HUES64 (cell line): ENCODE data around the gene HIGD1A.

Experiments
- H3K27ac ChIP-seq: 2 replicates; pipeline ENCODE4 v1.7.0; 2013; ENCODE audit warnings: low read depth, low read length, inconsistent platforms
- H3K27me3 ChIP-seq: 2 replicates; pipeline ENCODE4 v1.6.1; 2013; ENCODE audit warnings: mild to moderate bottlenecking, low read length; ENCODE audit not compliant: insufficient read depth
- H3K36me3 ChIP-seq: 2 replicates; pipeline ENCODE4 v1.6.1; 2013; ENCODE audit warnings: mild to moderate bottlenecking, low read length; ENCODE audit not compliant: insufficient read depth
- H3K4me1 ChIP-seq: 2 replicates; pipeline ENCODE4 v1.6.1; 2013; ENCODE audit warnings: mild to moderate bottlenecking, low read length, moderate library complexity; ENCODE audit not compliant: insufficient read depth
- H3K4me3 ChIP-seq: 2 replicates; pipeline ENCODE4 v1.5.1; 2013; ENCODE audit warnings: mild to moderate bottlenecking, low read length, moderate library complexity
- H3K9ac ChIP-seq: 2 replicates; pipeline ENCODE4 v1.6.1; 2013; ENCODE audit warnings: mild to moderate bottlenecking, low read depth, low read length
- H3K9me3 ChIP-seq: 2 replicates; pipeline ENCODE4 v1.6.1; 2013; ENCODE audit warnings: low read depth, low read length; ENCODE audit not compliant: insufficient read depth
- WGBS: fragments of 150-250, 120-280 bp; methylation state at CpG from one replicate; pipeline ENCODE4 v1.1.7; 2013; ENCODE audit warnings: missing lambda C conversion rate; 5-methylcytosine and 5-hydroxymethylcytosine counted together

HIGD1A gene

GRCh38 chr3:42743204-42743995 is 60.9 kb downstream of the HIGD1A start:
- 95% methylated on average over 7 of the region's 7 CpGs for WGBS
- peaks cover 14% of the 10 kb centered on the region for H3K4me1 ChIP-seq
- no peak overlapping the region for H3K4me3 ChIP-seq
- H3K9ac ChIP-seq: no peak overlapping the region
- H3K27ac ChIP-seq: no peak overlapping the region
- no peaks in the 10 kb centered on the region for H3K36me3 ChIP-seq
- H3K27me3 ChIP-seq: no peaks in the 10 kb centered on the region
- H3K9me3 ChIP-seq: no peaks in the 10 kb centered on the region

GRCh38 chr3:42742688-42743087 is 61.6 kb downstream of the HIGD1A start:
- Histone ChIP-seq H3K9ac (no peak overlapping the region), H3K4me1 (peaks cover 14% of the 10 kb centered on the region), H3K4me3 (no peak overlapping the region), H3K36me3 (no peaks in the 10 kb centered on the region), H3K9me3 (no peaks in the 10 kb centered on the region), H3K27me3 (no peaks in the 10 kb centered on the region), H3K27ac (no peak overlapping the region)
- WGBS: 94% methylated on average over 9 of the region's 9 CpGs

- Histone ChIP-seq H3K4me1 (peaks cover 14% of the 10 kb centered on the region), H3K36me3 (no peaks in the 10 kb centered on the region)
Observed at GRCh38 chr3:42742259-42742658, 62.0 kb downstream of the HIGD1A start.

GRCh38 chr3:42741796-42742195 is 62.5 kb downstream of the HIGD1A start:
- no peak overlapping the region for H3K9ac ChIP-seq
- H3K9me3 ChIP-seq: no peaks in the 10 kb centered on the region
- no peaks in the 10 kb centered on the region for H3K36me3 ChIP-seq
- H3K4me3 ChIP-seq: no peak overlapping the region
- 92% methylated on average over 3 of the region's 3 CpGs for WGBS
- H3K27me3 ChIP-seq: no peaks in the 10 kb centered on the region
- H3K4me1 ChIP-seq: peaks cover 14% of the 10 kb centered on the region
- H3K27ac ChIP-seq: no peak overlapping the region

More at GRCh38 chr3:42742259-42742658, 62.0 kb downstream of the HIGD1A start:
- Histone ChIP-seq H3K4me3 (no peak overlapping the region), H3K27me3 (no peaks in the 10 kb centered on the region), H3K27ac (no peak overlapping the region), H3K9me3 (no peaks in the 10 kb centered on the region), H3K9ac (no peak overlapping the region)
- 83% methylated on average over 4 of the region's 4 CpGs for WGBS

- Histone ChIP-seq H3K36me3 (no peaks in the 10 kb centered on the region), H3K9me3 (no peaks in the 10 kb centered on the region), H3K27me3 (0 out of 2 replicates have a peak, but pooled peaks cover 2% of the 10 kb centered on the region), H3K4me1 (peaks cover 8% of the 10 kb centered on the region; the same call in 1 of the 2 replicates), H3K4me3 (no peak overlapping the region), H3K27ac (no peak overlapping the region), H3K9ac (no peak overlapping the region)
- 93% methylated on average over 12 of the region's 12 CpGs for WGBS
Observed at GRCh38 chr3:42739401-42740158, 64.7 kb downstream of the HIGD1A start.

- no peak overlapping the region; the same call in 1 of the 2 replicates for H3K27ac ChIP-seq
- H3K27me3 ChIP-seq: 0 out of 2 replicates have a peak, but pooled peaks cover 2% of the 10 kb centered on the region
- H3K4me1 ChIP-seq: peaks cover 25% of the 10 kb centered on the region
- no peak overlapping the region for H3K9ac ChIP-seq
- H3K4me3 ChIP-seq: no peak overlapping the region
- H3K36me3 ChIP-seq: no peaks in the 10 kb centered on the region
- 83% methylated on average over 6 of the region's 6 CpGs for WGBS
- H3K9me3 ChIP-seq: no peaks in the 10 kb centered on the region
Observed at GRCh38 chr3:42736531-42736930, 67.8 kb downstream of the HIGD1A start.

- no peaks in the 10 kb centered on the region for H3K36me3 ChIP-seq
- 0 out of 2 replicates have a peak, but pooled peaks cover 2% of the 10 kb centered on the region for H3K27me3 ChIP-seq
- WGBS: 11% methylated on average over 1 of the region's 1 CpG
- no peak overlapping the region; the same call in 1 of the 2 replicates for H3K27ac ChIP-seq
- H3K4me3 ChIP-seq: no peak overlapping the region
- H3K9me3 ChIP-seq: no peaks in the 10 kb centered on the region
- H3K4me1 ChIP-seq: peaks cover 25% of the 10 kb centered on the region
- H3K9ac ChIP-seq: no peak overlapping the region
Observed at GRCh38 chr3:42736081-42736480, 68.2 kb downstream of the HIGD1A start.

- 0 out of 2 replicates have a peak, but pooled peaks cover 2% of the 10 kb centered on the region for H3K27me3 ChIP-seq
- no peak overlapping the region for H3K9ac ChIP-seq
- H3K36me3 ChIP-seq: no peaks in the 10 kb centered on the region
- no peaks in the 10 kb centered on the region for H3K9me3 ChIP-seq
- no peak overlapping the region for H3K4me3 ChIP-seq
- H3K27ac ChIP-seq: no peak overlapping the region
- peaks cover 25% of the 10 kb centered on the region for H3K4me1 ChIP-seq
- WGBS: 91% methylated on average over 12 of the region's 12 CpGs
Observed at GRCh38 chr3:42735615-42736014, 68.7 kb downstream of the HIGD1A start.

- Histone ChIP-seq H3K9ac (no peak overlapping the region), H3K36me3 (no peaks in the 10 kb centered on the region), H3K9me3 (no peaks in the 10 kb centered on the region), H3K27ac (no peak overlapping the region), H3K4me3 (no peak overlapping the region), H3K27me3 (0 out of 2 replicates have a peak, but pooled peaks cover 2% of the 10 kb centered on the region), H3K4me1 (peaks cover 25% of the 10 kb centered on the region)
- 58% methylated on average over 8 of the region's 8 CpGs for WGBS
Observed at GRCh38 chr3:42735019-42735418, 69.3 kb downstream of the HIGD1A start.

- Histone ChIP-seq H3K36me3 (no peaks in the 10 kb centered on the region), H3K27ac (peak overlapping the region; percentile 77; the same call in 1 of the 2 replicates), H3K4me3 (no peak overlapping the region), H3K9me3 (no peaks in the 10 kb centered on the region), H3K9ac (no peak overlapping the region), H3K27me3 (0 out of 2 replicates have a peak, but pooled peaks cover 2% of the 10 kb centered on the region), H3K4me1 (peaks cover 25% of the 10 kb centered on the region)
- WGBS: 79% methylated on average over 6 of the region's 6 CpGs
Observed at GRCh38 chr3:42734263-42734860, 69.9 kb downstream of the HIGD1A start.
